Measurements from ENCODE around the gene IDE.
"Not testable (repeated sequence)": the region's sequence is repeated elsewhere in the genome, so short reads cannot be mapped to it uniquely, and the experiment has no call there.

IDE gene

GRCh38 chr10:92407305-92408016 is 166.4 kb downstream of the IDE start:
- TF ChIP-seq CTCF (conservative IDR thresholded peaks at IDR 0.05; ENCODE audit: control insufficient read depth, insufficient read depth, low read depth, low read length), result no peak
- peak; percentile 23 for DNase-seq (ENCODE audit: low read depth)
- H3K4me3 ChIP-seq (ENCODE audit: control insufficient read depth, low read depth, low read length), result no peak overlapping the region

- TF ChIP-seq CTCF (conservative IDR thresholded peaks at IDR 0.05; ENCODE audit: control insufficient read depth, insufficient read depth, low read depth, low read length), result no peak
- H3K4me3 ChIP-seq (ENCODE audit: control insufficient read depth, low read depth, low read length), result no peak overlapping the region
- DNase-seq (ENCODE audit: low read depth), result no peak
These were observed 168.4 kb downstream of the IDE start for GRCh38 chr10:92405419-92405924.

- TF ChIP-seq CTCF (conservative IDR thresholded peaks at IDR 0.05; ENCODE audit: control insufficient read depth, insufficient read depth, low read depth, low read length), result no peak
- DNase-seq (ENCODE audit: low read depth), result no peak
These were observed 169.1 kb downstream of the IDE start for GRCh38 chr10:92404612-92405418.

DNA sequence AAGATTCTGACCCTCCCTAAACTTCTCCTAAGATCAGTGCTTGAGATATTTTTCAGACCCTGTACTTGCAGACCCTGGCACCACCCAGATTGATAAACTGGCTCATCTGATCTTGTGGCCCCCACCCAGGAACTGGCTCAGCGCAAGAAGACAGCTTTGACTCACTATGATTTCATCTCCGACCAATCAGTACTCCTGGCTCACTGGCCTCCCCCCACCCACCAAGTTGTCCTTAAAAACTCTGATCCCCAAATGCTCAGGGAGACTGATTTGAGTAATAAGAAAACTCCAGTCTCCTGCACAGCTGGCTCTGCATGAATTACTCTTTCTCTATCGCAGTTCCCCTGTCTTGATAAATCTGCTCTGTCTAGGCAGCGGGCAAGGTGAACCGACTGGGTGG is 171.7 kb downstream of the IDE start:
- not testable (repeated sequence) for H3K4me3 ChIP-seq (ENCODE audit: control insufficient read depth, low read depth, low read length); DNase-seq (ENCODE audit: low read depth)

More at GRCh38 chr10:92404612-92405418, 169.1 kb downstream of the IDE start:
- no peak overlapping the region for H3K4me3 ChIP-seq (ENCODE audit: control insufficient read depth, low read depth, low read length)
